NCI-H82 treated with DMSO at 0.1 percent for 48 hours (cell line): ENCODE results near the gene TERF2IP.

Experiments
- DNase-seq: peaks from one replicate; lab custom pipeline; 2025; ENCODE audit not compliant: unreplicated experiment; lab: John Stamatoyannopoulos, UW

TERF2IP gene

DNA sequence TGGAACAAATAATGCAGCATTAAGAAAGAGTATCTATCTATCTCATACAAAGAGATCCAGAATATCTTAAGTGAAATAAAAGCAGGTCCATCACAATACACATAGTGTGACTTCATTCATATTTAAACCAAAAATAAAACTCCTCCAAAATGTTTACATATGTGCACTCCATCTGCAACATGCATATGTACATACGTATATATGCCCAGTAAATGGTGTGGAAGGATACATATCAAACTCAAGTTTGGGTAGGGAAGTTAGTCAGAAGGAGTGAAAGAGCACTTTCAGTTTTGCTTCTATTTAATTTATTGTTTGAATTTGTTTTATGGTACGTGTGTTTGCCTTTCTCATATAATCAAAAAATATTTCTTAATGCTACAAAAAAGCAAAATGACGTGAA is 12.5 kb upstream of the TERF2IP start:
- no peak for DNase-seq

DNA sequence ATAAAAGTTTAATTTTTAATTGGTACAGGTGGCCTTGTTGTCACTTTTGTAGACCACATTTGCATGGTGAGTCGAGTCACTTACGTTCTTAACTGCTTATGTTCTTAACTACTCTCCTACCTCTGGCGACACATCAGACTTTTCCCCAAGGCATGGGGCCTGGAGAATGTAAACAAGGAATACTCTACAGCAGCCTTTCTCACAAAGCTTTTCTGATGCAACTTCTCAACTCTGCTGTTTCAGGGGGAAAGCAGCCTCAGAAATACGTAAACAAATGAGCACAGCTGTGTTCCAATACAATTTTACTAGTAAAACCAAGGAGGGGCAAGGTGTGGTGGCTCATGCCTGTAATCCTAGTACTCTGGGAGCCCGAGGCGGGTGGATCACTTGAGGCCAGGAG is 7.0 kb upstream of the TERF2IP start:
- DNase-seq = no peak

DNA sequence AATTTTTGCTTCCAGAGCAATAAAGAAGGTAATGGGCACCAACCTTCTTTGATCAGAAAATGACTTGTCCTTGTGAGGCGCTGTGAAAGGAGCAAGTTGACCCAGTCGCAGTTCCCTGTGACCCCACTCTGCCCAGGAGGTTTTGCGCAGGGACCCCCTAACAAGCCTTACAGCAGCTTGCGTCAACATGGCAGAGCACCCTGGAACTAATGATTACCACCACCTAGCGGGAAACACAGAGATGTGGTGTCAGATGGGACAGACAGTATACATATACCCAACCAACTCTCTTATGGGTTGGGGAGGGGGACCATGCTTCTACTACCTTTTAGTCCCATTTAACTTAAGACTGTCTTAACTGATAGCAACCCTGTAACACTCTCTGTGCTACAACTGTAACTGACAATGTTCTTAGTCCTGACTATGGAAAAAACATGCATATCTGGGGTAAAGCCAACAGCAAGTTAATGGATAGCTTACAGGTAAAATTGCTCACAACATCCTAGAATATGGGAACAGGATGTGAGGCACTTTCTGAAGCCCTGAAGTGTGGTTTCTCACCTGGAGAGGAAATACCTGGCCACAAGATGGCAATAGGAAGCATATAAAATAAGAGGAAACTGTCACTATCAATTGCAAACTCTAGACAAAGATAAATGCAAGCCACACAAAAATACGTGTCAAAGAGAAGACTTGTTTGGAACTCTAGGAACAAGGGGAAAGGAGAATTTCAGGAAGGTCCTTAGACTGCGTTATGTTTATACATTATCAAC is 3.1 kb upstream of the TERF2IP start:
- peak; percentile 52 for DNase-seq

DNA sequence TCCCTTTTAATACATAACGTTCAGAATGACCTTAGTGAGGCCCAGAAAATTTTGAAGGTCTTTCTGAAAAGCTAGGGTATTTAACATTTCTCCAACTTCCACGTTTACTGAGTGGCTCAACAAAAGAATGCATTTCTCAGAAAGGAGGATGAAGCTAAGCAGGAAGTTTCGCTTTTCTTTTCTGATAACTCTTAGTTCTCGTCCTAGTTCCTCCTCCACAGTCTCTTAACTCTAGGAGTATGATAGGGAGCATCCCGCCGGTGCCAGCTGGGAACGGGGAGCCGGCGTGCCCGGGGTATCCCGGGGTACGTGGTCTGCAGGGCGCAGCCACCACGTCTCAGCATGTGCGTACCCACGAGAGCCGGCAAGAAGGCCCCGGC is 471 bp upstream of the TERF2IP start:
- DNase-seq = no peak

DNA sequence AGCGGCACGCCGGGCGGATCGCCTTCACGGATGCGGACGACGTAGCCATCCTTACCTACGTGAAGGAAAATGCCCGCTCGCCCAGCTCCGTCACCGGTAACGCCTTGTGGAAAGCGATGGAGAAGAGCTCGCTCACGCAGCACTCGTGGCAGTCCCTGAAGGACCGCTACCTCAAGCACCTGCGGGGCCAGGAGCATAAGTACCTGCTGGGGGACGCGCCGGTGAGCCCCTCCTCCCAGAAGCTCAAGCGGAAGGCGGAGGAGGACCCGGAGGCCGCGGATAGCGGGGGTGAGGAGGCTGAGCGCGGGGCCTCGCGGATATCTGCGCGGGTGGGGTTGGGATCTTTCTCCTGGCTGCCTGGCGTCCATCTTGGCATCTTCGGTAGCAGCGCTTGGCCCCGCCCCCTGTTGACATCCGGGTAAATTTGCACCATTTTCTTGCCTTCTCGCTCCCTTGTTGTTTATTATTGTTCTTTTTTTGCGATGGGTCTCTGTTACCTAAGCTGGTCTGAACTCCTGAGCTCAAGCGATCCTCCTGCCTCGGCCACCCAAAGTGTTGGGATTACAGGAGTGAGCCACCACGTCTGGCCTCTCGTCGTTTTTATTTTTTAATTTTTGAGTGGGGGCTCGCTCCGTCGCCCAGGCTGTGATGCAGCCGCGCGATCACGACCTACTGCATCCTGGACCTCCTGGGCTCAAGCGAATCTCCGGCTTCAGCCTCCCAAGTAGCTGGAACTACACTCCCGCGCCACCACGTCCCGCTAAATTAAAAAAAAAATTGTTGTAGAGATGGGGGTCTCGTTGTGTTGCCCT is 898 bp downstream of the TERF2IP start:
- DNase-seq = peak; percentile 33

DNA sequence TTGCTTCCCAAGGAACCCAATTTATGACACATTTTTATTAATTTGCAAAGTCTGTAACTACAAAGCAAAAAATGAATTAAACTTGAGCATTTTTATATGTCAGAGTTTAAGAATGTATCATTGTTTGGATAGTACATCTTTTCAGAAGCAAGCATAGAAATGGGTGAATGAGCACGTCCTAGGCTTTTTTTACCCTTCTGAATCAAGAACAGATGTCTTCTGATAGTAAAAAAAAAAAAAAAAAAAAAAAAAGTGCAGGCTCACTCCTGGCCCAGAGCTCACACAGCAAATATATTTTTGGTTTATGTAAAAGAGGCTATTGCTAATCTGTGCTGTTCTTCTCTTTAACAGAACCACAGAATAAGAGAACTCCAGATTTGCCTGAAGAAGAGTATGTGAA is 6.3 kb downstream of the TERF2IP start:
- no peak for DNase-seq

DNA sequence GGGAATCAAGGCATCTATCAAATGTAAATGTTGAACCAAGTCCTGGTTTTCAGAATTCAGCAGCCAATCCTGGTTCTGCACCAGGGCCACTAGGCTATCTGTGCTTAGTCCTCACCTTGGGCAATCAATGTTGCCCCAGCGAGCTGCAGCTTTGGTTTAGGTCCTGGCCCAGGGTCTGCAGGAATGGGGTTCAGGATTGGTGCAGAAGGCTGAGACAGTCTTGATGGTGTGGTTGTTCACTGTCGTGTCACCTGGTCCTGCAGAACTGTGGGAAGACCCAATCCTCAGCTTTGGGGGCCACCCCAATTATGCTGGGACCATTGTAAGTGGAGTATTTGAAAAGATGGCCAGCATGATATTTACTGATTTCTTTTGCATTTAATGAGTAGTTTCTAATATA is 10.6 kb downstream of the TERF2IP start:
- no peak for DNase-seq

DNA sequence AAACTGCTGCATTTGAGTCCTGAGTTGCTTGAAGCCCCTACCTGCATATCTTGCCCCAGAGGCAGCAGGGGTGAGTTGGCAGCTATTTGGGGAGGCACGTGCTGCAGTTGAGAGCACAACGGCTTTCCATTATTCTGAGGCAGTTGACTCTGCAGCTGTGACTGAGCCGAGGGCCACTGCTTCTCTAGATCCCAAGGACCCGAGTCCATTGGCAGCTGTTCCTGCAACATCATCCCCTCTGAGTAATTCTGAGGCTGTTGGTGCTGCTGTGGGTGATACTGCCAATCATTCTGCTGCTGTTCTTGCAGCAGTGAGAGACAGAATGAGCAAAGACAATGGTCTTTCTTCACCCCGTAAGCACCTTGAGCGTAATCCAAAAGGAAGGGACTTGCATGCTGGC is 12.7 kb downstream of the TERF2IP start:
- DNase-seq = no peak

DNA sequence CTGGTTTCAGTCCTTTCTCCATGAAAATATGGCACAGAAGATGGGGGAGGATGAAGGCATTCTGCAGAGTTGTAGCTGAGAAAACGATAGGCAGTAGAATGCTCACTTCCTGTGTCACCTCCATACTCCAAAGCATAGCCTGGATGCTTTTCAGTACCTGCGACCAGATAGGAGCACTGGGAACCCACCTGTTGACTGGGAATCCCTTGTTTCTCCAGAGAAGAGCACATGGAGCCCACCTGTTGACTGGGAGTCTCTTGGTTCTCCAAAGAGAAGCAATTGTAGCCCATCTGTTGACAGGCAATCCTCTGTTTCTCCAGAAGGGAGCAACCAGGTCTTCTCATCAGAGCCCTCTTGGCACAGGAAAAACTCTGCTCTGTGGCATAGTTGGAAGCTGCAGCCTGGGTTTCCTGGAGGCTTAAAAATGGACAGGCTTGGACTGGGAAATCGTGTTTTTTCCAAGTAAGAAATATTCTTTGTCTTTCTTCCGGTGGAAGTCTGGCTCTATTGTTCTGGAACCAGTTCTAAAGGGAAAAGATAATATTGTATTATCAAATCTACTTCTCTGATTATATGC is 13.2 kb downstream of the TERF2IP start:
- DNase-seq = no peak

DNA sequence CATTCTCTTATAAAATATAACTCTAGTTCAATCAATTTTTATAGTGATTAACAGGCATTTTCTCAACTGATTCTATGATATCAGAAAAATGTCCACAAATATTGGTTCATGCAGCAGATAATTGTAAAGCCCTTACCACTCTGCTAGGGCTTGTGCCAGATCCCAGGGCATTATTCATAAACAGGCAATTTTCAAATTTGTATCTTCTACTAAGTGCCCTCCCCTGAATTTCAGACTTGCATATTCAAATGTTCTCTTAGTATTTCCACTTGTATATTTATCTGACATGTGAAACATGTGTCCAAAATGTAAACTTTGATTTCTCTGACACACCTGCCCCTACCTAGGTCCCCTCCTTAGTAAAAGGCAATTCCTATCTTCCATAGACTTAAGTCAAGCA is 19.9 kb downstream of the TERF2IP start:
- no peak for DNase-seq

DNA sequence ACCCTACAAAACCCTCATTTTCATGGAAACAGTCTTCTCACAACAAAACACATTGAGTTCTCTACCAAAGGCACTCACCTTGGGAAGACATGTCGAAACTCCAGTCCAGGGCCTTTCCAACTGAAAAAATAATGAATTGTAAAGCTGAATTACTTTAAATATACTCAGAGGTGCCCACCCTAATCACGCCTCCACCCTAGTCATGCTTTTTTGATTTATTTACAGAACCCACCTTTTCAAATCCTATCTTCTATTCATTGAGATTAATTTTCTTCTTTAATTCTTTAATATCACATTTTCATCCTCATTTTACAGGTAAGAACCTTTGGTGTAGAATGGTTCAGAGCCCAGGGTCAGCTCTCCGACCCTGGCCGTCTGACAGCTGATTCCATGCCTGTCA is 29.3 kb downstream of the TERF2IP start, which contains the start of gene CPHXL2:
Gene CPHXL2, minus strand, starts transcription at position 101 of the 400 bp plus-strand sequence. Its CDS starts 10 bp downstream, at position 91.
- DNase-seq = no peak

DNA sequence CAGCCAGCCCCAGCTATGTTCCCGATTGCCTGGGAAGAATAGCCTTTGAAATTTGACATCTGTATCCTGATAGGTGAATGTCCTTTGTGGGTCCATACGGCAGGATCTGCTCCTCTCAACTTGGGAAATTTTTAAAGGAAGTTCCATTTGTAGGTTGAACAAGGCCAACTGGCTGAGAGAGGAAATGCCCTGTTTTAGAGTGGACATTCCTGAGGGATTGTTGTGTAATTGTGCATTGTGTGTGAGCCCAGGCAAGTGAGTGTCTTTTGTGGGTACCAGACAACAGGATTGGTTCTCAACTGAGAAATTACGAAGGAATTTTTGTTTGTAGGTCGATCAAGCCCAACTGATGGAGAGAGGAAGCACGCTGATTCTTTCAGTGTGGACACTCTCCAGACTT is 31.8 kb downstream of the TERF2IP start:
- no peak for DNase-seq

DNA sequence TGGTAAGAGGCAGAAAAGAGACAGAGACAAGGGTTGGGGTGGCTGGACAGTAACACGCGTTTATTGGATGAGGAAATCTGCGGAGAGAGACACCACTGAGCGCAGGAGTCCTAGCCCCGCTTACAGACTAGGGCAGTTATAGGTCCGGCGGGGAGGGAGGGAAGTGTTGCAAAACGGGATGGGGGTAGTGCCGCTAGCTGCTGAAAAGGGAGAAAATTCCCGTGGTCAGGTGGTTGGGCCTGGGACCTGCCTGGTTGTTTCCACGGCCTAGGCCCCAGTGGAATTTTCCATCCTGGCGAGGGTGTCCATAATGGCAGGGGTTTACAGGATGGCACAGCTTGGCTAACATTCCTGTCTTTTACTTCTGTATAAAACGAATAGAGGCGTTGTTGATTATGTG is 34.7 kb downstream of the TERF2IP start:
- DNase-seq = no peak

DNA sequence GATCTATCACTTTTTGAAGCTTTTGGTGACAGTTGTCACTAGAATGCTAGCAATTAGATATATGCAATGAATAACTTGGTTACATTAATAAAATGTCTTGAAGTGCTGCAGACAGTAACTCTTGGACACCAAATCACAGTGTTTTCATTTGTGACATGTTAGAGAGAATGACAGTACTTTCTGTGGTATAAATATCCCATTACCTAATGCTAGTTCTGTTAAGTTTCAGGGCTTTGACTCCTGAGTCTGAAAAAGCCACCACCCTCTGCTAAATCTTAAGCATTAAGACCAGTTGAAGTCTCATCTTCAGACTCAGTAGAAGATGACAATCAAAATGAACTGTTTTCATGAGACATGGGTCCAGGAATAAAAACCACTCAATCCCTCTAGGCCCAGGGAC is 39.8 kb downstream of the TERF2IP start:
- DNase-seq = no peak

DNA sequence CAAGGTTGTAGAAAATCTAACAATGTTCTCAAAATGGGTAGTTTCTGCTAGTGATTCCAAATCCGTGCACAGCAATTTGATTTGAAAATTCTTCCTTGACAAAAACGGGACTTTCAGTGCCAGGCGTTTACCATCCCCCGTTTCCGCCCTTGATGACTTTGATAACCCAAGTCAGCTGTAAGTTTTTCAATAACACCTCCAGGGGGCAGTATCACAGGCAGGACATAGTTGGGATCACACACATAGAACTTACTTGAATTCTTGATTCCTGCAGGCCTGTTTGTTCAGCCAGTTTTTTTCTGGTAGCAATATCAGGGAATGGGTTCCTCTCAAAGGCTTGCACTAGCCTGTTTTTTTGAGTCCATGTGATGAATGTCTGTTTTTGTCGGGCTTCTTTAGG is 48.1 kb downstream of the TERF2IP start:
- no peak for DNase-seq

DNA sequence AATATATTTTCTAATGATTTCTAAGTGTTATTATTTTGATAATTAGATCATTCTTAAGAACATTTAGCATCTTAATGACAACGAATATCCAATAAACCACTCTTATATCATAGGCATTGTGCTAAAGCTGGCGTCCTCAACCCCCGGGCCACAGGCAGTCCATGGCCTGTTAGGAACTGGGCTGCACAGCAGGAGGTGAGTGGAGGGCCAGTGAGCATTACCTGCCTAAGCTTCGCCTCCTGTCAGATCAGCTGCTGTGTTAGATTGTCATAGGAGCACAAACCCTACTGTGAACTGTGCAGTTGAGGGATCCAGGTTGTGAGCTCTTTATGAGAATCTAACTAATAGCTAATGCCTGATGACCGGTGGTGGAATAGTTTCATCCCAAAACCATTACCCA is 50.0 kb downstream of the TERF2IP start:
- no peak for DNase-seq

DNA sequence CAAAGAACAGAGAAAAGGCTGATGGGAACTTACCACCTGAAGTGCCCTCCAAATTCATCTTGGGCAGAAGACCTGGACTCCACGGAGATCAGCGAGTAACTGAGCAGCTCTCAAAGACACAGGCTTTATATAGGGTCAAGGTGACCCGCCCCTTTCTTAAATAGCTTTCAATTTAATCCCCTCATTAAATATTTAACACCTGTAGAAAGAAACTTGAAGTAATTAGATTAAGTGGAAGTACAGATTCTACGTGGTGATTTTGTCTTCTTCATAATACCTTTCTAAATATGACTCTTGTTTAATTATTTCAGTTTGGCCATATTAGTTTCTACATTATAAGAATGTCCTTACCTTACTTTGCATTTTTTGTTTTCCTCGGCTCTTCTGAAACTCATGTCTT is 53.8 kb downstream of the TERF2IP start, which contains the start of gene DUXB:
Gene DUXB, minus strand, starts transcription at position 101 of the 400 bp plus-strand sequence. Its CDS starts 43 bp downstream, at position 58.
- peak; percentile 61 for DNase-seq

DNA sequence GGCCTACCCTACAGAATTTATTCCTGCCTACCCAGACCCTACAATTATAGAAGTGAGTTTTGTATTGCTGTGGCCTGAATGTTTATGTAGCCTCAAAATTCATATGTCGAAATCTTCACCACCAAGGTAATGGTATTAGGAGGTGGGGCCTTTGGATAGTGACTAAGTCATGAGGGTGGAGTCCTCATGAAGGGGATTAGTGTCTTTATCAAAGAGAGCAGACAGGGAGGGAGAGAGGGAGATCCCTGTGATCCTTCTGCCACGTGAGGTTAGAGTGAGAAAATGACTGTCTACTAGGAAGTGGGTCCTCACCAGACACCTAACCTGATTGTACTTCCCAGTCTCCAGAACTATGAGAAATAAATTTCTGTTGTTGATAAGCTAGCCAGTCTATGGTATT is 54.7 kb downstream of the TERF2IP start:
- DNase-seq = peak; percentile 46

DNA sequence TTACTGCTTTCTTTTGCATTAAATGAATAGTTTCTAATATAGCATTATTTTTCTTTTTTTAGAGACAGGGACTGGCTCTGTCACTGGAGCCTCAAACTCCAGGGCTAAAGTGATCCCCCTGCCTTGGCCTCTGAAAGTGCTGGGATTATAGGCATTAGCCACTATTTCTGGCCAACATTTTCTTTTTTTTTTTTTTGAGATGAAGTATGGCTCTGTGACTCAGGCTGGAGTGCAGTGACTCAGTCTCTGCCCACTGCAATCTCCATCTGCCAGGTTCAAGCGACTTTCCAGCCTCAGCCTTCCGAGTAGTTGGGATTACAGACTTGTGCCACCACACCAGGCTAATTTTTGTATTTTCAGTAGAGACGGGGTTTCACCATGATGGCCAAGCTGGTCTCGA is 55.7 kb downstream of the TERF2IP start:
- no peak for DNase-seq
